Activated naive CD8-positive, alpha-beta T cell treated with anti-CD3 and anti-CD28 coated beads, Interleukin-2, amount 10 ng/mL, durations not matched to agents 7 days and 5 days (primary cell): ENCODE results near the gene HTRA2. TPM values are rescaled to one million over a fixed set of nuclear protein-coding genes. Genes with fewer than 3 reads are reported as not detected.

Source experiments
- ATAC-seq: fragments of 150-1000 bp; cut with Tn5 transposase; one replicate; pipeline ENCODE4 v1.10.0; 2021; ENCODE audit warnings: low read depth, moderate library complexity
- POLR2A ChIA-PET: fragments of 350-600 bp; sonication (Branson Sonifier 250); formaldehyde crosslinking; loops from one replicate; lab custom pipeline; 2021; ENCODE audit warnings: antibody characterized with exemption; lab: Charles Lee
- DNase-seq: peaks from one replicate; pipeline ENCODE4 v3.0.0; 2021
- H3K27ac Mint-ChIP-seq: one replicate; pipeline ENCODE4 v1.8.0; 2022; ENCODE audit warnings: mild to moderate bottlenecking, mixed read lengths
- H3K27me3 Mint-ChIP-seq: one replicate; pipeline ENCODE4 v1.8.0; 2022; ENCODE audit warnings: mild to moderate bottlenecking, moderate library complexity, mixed read lengths
- H3K36me3 Mint-ChIP-seq: one replicate; pipeline ENCODE4 v1.8.0; 2021; ENCODE audit warnings: mild to moderate bottlenecking, mixed read lengths
- H3K4me1 Mint-ChIP-seq: one replicate; pipeline ENCODE4 v1.8.0; 2021; ENCODE audit warnings: mixed read lengths
- H3K4me3 Mint-ChIP-seq: one replicate; pipeline ENCODE4 v1.8.0; 2022; ENCODE audit warnings: mild to moderate bottlenecking, moderate library complexity, mixed read lengths
- H3K9me3 Mint-ChIP-seq: one replicate; pipeline ENCODE4 v1.8.0; 2021; ENCODE audit warnings: mixed read lengths
- total RNA-seq, 2 experiments: library from RNA; stranded (reverse); gene quantifications; one replicate each; pipeline ENCODE4 v1.2.3, GENCODE V29; 2021

HTRA2 gene
- total RNA-seq, 2 experiments from 2014 or later = 46.6 to 47.4 TPM

DNA sequence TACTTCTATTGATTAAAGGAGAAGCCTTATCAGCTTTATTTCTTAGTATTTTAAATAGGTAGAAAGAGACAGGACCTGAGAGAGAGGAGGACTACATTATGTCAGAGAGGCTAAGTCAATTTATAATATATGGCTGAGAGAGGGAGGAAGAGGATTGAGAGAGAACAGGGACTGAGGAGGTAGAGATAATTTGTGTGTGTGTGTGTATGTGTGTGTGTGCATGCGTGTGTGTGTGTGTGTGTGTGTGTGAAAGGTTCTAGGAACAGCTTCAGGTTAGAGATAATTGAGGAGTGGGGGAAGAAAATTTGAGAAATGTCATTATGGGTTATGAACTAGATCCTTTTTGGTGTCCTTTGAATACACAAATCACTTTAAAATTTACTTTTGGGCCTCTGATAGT lies 40.0 kb downstream of the HTRA2 start:
- POLR2A ChIA-PET = interaction anchor here (0.7 kb wide), 1 partner anchor 16 kb away, joined by 3 read pairs; the partner anchor contains the start of gene LOXL3
- no peak for DNase-seq
- Mint-ChIP-seq H3K4me1 (peaks cover 36% of the 10 kb centered on the region), H3K27me3 (no peaks in the 10 kb centered on the region), H3K36me3 (peaks cover 2% of the 10 kb centered on the region), H3K27ac (no peak overlapping the region), H3K4me3 (no peak overlapping the region), H3K9me3 (peaks cover 2% of the 10 kb centered on the region)
- no peak for ATAC-seq

GRCh38 chr2:74571058-74571457 lies 41.3 kb downstream of the HTRA2 start:
- POLR2A ChIA-PET = interaction anchor here (2.6 kb wide), 1 partner anchor 13 kb away, joined by 7 read pairs; no protein-coding TSS in a partner anchor
- Mint-ChIP-seq H3K27ac (no peak overlapping the region), H3K4me1 (peaks cover 33% of the 10 kb centered on the region), H3K27me3 (no peaks in the 10 kb centered on the region), H3K4me3 (no peak overlapping the region), H3K9me3 (peaks cover 2% of the 10 kb centered on the region), H3K36me3 (peaks cover 2% of the 10 kb centered on the region)
- ATAC-seq (no peak), DNase-seq (no peak)

DNA sequence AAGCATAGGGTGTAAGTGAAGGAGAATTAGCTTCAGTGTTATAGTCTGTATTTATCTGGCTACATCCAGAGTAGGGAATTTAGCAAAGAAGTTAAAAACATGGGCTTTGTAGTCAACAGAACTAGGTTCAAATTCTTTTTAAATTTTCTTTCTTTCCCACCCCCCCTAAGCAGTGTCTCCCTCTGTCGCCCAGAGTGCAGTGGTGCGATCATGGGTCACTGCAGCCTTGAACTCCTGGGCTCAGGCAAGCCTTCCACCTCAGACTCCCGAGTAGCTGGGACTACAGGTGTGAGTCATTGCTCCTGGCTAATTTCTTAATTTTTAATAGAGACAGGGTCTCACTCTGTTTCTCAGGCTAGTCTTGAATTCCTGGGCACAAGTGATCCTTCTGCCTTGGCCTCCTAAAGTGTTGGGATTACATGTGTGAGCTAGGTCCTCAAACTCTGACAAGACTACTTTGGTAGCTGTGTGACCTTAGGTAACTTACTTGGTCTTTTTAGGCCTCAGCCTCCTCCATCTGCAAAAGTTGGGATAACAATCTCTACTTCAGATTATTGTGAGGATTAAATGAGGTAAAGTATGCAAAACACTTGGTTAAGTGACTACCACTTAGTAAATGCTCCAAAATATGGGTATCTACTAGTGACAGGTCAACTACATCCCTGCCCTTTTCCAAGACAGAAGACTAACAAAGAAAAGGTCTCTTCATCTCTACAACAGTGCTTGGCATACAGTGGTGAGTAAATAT lies 42.6 kb downstream of the HTRA2 start:
- POLR2A ChIA-PET = interaction anchor here (0.8 to 2.6 kb wide), 2 partner anchors 14 to 114 kb away, joined by 3 to 7 read pairs; partner anchors contain the start of gene WBP1
- H3K9me3 Mint-ChIP-seq = peaks cover 2% of the 10 kb centered on the region
- DNase-seq (no peak), ATAC-seq (no peak)
- peaks cover 2% of the 10 kb centered on the region for H3K36me3 Mint-ChIP-seq
- no peak overlapping the region for H3K4me3 Mint-ChIP-seq
- H3K4me1 Mint-ChIP-seq = peaks cover 31% of the 10 kb centered on the region
- no peak overlapping the region for H3K27ac Mint-ChIP-seq
- H3K27me3 Mint-ChIP-seq = no peaks in the 10 kb centered on the region

DNA sequence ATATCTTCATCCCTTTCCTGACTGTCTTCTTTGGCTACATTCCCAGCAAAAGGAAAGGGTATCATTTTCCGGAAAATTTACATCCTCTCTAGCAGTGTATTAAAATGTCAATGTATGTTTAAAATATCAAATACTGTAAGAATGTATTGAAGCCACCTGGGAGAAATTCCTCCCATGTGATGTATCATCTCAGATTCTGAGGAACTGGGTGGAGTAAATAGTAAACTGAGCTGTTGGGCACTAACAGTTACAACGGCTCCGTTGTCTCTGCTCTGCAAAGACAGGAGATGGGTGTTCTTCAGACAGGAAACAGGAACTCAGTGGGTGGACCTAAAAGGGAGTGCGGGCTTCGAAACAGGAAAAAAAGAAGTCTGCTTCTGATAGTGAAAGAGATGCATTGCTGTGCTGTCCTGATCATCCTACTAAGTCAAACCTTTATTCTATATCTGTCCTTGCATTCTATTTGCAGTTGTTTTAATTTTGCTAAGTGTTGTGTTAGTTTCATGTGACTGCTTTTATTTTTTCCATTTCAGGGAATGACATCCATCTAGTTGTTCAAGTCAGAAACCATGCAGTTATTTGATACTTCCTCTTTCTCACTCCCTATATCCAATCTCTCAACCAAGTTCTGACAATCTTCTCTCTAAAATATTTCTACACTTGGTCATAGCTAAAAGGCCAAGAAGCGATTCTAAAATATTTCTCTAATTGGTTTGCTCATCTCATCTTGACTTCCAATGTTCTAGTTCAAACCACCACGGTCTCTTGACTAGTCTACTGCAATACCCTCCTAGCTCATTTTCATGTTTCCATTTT lies 44.2 kb downstream of the HTRA2 start:
- DNase-seq (no peak), ATAC-seq (peak; percentile 95)
- Mint-ChIP-seq H3K4me1 (peaks cover 27% of the 10 kb centered on the region), H3K27ac (peak overlapping the region; percentile 73), H3K4me3 (peak overlapping the region; percentile 69), H3K9me3 (peaks cover 2% of the 10 kb centered on the region), H3K27me3 (no peaks in the 10 kb centered on the region), H3K36me3 (peaks cover 2% of the 10 kb centered on the region)
- POLR2A ChIA-PET = interaction anchor here (0.8 to 2.6 kb wide), 4 partner anchors 10 to 267 kb away, joined by 3 to 7 read pairs (median 4); no protein-coding TSS in a partner anchor

DNA sequence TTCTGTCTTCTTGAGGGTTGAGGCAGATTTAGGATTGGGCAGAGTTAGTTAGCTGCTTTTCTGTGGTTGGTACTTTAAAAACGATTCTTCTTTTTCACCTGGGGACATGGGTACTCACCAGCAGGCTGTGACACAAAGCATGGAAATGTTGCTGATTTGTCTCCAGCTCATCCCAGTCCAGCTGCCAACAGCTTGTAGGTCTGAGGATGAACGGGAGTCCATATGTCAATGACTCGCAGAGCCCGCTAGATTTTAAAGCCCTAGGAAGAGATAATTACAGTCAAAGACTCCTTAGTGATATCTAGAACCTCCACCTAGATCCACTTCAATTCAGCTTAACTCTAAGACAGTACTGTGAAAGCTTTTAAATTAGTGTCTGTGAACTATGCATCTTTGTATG lies 45.6 kb downstream of the HTRA2 start:
- POLR2A ChIA-PET = interaction anchor here (0.8 to 1.0 kb wide), 2 partner anchors 17 to 20 kb away, joined by 3 read pairs; no protein-coding TSS in a partner anchor
- H3K9me3 Mint-ChIP-seq = peaks cover 2% of the 10 kb centered on the region
- no peak for ATAC-seq
- H3K27me3 Mint-ChIP-seq = no peaks in the 10 kb centered on the region
- H3K27ac Mint-ChIP-seq = no peak overlapping the region
- DNase-seq = no peak
- no peak overlapping the region for H3K4me3 Mint-ChIP-seq
- H3K36me3 Mint-ChIP-seq = peaks cover 2% of the 10 kb centered on the region
- H3K4me1 Mint-ChIP-seq = peaks cover 27% of the 10 kb centered on the region

DNA sequence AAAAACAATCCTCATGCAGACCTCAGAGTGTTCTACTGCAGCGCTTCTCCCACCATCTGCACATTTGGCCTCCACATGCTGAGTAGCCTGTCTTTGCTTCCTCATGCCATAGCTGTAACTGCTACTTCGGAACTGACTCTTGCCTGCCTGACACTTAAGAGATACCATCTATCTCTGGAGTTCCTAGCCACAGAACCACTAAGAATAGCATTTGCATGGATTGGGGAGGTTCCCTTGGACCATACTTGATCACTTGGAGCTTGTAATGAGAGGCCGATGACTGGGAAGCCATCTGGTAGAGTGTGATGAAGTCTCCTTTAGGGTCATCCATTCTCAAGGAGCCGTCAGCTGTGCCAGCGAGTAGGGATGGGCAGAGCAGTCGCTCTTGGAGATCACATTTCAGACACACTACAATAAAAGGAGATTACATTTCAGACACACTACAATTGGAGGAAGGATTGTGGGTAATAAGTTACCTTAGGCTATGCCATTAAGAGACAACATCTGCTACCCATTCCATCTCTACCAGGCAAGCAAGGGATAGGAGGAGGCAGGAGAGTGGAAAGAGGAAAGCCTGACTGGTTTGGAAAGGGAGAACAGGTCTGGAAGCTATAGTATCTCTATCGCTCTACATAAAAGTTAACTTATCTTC lies 46.6 kb downstream of the HTRA2 start:
- no peak overlapping the region for H3K4me3 Mint-ChIP-seq
- peaks cover 2% of the 10 kb centered on the region for H3K36me3 Mint-ChIP-seq
- peaks cover 2% of the 10 kb centered on the region for H3K9me3 Mint-ChIP-seq
- ATAC-seq (no peak), DNase-seq (no peak)
- H3K4me1 Mint-ChIP-seq = peaks cover 27% of the 10 kb centered on the region
- H3K27me3 Mint-ChIP-seq = no peaks in the 10 kb centered on the region
- no peak overlapping the region for H3K27ac Mint-ChIP-seq
- POLR2A ChIA-PET = interaction anchor here (0.6 kb wide), 1 partner anchor 397 kb away, joined by 3 read pairs; no protein-coding TSS in a partner anchor

- Mint-ChIP-seq H3K4me3 (no peak overlapping the region), H3K27me3 (peaks cover 1% of the 10 kb centered on the region), H3K27ac (no peak overlapping the region), H3K9me3 (peaks cover 2% of the 10 kb centered on the region), H3K36me3 (peaks cover 2% of the 10 kb centered on the region), H3K4me1 (peaks cover 27% of the 10 kb centered on the region)
- POLR2A ChIA-PET = interaction anchor here (0.6 to 1.2 kb wide), 2 partner anchors 25 to 398 kb away, joined by 3 read pairs; no protein-coding TSS in a partner anchor
- ATAC-seq (no peak), DNase-seq (no peak)
Observed at GRCh38 chr2:74576863-74577229, 47.1 kb downstream of the HTRA2 start.

- Mint-ChIP-seq H3K27me3 (peaks cover 5% of the 10 kb centered on the region), H3K4me1 (peaks cover 27% of the 10 kb centered on the region), H3K9me3 (peaks cover 2% of the 10 kb centered on the region), H3K27ac (no peak overlapping the region), H3K36me3 (peaks cover 2% of the 10 kb centered on the region), H3K4me3 (no peak overlapping the region)
- POLR2A ChIA-PET = interaction anchor here (1.2 kb wide), 1 partner anchor 25 kb away, joined by 3 read pairs; no protein-coding TSS in a partner anchor
- DNase-seq (no peak), ATAC-seq (no peak)
Observed at GRCh38 chr2:74577448-74577847, 47.7 kb downstream of the HTRA2 start.

- H3K36me3 Mint-ChIP-seq = peaks cover 2% of the 10 kb centered on the region
- peaks cover 5% of the 10 kb centered on the region for H3K27me3 Mint-ChIP-seq
- ATAC-seq (no peak), DNase-seq (no peak)
- H3K27ac Mint-ChIP-seq = no peak overlapping the region
- H3K4me3 Mint-ChIP-seq = no peak overlapping the region
- H3K9me3 Mint-ChIP-seq = peaks cover 2% of the 10 kb centered on the region
- POLR2A ChIA-PET = no interaction called here
- peaks cover 28% of the 10 kb centered on the region for H3K4me1 Mint-ChIP-seq
Observed at GRCh38 chr2:74578408-74578807, 48.7 kb downstream of the HTRA2 start.

DNA sequence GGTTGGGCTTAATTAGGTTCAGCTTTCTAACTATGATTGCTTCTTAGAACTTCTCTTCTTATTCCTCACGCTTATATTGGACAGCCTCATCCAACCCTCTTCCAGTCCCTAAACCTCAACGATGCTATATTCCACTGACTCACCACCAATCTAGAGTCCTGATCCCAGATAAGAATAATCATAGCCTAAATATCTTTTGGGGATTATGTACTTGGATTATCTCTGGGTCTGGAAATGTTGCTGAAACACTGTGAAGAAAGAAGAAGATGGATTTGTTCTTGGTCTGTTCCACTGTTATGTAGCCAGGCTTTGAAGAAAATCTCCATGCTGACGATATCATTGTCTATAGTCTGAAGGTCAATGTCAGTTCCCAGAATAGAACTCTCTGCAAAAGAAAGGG lies 51.7 kb downstream of the HTRA2 start:
- Mint-ChIP-seq H3K9me3 (no peaks in the 10 kb centered on the region), H3K27me3 (peaks cover 5% of the 10 kb centered on the region), H3K4me1 (peaks cover 32% of the 10 kb centered on the region), H3K36me3 (no peaks in the 10 kb centered on the region), H3K27ac (no peak overlapping the region), H3K4me3 (no peak overlapping the region)
- POLR2A ChIA-PET = no interaction called here
- ATAC-seq = no peak
- no peak for DNase-seq

DNA sequence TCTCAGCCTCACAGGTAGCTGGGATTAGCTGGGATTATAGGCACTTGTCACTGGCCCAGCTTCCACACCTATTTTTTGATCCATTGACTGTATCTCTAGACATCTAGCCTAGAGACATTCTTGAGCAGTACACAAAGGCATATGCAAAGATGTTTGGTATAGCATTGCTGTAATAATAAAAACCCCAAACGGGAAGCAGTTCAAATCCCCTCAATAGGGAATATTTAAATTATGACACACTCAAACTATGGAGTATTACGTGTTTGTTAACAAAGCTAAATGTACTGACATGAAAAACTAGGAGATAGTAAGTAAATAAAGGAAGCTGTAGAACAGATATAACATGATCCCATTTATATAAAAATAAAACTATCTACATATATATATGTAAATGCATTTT lies 52.5 kb downstream of the HTRA2 start:
- no peak overlapping the region for H3K4me3 Mint-ChIP-seq
- H3K36me3 Mint-ChIP-seq = no peaks in the 10 kb centered on the region
- peaks cover 27% of the 10 kb centered on the region for H3K4me1 Mint-ChIP-seq
- ATAC-seq = no peak
- DNase-seq = no peak
- peaks cover 5% of the 10 kb centered on the region for H3K27me3 Mint-ChIP-seq
- no peaks in the 10 kb centered on the region for H3K9me3 Mint-ChIP-seq
- POLR2A ChIA-PET = interaction anchor here (0.6 kb wide), 1 partner anchor 363 kb away, joined by 4 read pairs; no protein-coding TSS in a partner anchor
- H3K27ac Mint-ChIP-seq = no peak overlapping the region
